DMS153 treated with DMSO at 0.1 percent for 48 hours (cell line): ENCODE results near the gene ROBO1.

Source experiments
- DNase-seq: peaks from one replicate; lab custom pipeline; 2025; ENCODE audit not compliant: unreplicated experiment; lab: John Stamatoyannopoulos, UW

ROBO1 gene

DNA sequence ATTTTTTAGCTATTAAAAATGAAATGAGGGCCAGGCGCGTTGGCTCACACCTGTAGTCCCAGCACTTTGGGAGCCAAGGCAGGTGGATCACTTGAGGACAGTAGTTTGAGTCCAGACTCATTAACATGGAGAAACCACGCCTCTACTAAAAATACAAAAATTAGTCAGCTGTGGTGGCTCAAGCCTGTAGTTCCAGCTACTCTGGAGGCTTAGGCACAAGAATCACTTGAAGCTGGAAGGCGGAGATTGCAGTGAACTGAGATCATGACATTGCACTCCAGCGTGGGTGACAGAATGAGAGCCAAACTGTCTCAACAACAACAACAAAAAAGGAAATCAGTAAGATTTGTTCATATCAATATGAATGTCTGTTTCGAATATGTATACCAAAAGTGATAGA is 517.1 kb downstream of the ROBO1 start:
- no peak for DNase-seq

DNA sequence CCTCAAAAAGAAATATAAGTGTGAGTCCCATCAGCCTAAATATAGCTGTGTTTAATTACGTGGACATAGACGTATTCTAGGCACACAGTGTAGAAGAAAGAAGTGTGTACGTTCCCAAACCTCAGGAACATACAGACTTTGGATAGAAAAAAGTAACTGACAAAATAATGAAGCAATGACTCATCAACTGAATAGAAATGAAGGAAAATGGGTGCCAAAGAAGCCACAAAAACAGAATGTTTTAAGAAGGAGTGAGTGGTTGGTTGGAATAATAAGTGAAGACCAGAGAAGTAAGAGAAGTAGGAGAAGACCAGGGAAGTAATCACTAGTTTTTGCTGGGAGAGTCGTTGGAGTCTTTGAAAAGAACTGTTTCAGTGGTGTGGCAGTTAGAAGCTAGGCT is 518.1 kb downstream of the ROBO1 start:
- DNase-seq: no peak

DNA sequence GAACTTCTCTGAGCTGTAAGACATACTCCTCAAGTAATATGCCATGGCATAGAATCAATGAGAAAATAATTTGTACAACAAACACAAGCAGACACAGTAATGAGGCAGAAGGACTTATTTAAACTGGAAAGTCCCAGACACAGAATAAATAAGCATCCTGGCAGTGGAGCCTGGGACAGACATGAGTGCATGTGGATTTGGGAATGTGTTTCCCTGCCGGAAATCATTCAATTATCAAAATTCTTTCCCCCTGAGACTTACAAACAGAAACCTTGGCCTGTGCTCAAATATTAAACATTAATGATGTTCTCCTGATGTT is 520.1 kb downstream of the ROBO1 start:
- DNase-seq: no peak

DNA sequence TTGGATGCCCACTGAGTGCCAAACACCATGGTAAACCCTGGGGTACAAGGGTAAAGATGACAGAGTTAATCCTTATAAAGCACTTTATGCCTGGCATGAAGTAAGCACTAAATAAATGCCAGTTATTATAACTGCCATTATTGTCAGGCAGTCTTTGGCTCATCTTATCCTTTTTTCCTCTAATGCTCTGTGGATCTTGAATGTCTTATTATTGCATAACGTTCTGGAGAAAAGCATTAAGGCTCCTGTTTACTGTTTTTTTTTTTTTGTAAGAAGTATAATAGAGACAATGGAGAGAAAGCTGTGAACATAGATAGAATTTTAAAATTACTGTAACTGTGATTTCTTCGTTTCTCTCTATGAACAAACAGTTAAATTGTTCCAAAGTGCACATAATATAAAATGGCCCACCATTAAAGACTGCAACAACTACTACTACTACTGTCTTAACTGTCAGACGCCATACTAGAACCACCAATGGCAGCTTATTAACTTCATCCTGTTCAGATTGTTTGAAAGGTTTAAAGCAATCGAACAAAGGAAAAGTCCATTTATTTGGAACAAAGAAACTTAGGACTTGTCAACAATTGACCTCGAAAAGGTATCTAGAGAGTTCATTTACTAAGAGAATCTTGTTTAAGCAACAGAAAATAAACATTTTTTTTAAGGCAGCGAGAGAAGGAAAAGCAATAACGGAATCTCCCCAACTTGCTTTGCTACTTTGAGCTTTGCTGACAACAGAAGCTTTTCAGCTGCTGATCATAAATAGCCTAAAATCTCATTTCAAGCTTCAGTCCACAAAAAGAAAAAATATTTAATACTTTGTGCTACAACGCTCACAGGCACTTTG is 520.7 kb downstream of the ROBO1 start:
- DNase-seq: no peak

DNA sequence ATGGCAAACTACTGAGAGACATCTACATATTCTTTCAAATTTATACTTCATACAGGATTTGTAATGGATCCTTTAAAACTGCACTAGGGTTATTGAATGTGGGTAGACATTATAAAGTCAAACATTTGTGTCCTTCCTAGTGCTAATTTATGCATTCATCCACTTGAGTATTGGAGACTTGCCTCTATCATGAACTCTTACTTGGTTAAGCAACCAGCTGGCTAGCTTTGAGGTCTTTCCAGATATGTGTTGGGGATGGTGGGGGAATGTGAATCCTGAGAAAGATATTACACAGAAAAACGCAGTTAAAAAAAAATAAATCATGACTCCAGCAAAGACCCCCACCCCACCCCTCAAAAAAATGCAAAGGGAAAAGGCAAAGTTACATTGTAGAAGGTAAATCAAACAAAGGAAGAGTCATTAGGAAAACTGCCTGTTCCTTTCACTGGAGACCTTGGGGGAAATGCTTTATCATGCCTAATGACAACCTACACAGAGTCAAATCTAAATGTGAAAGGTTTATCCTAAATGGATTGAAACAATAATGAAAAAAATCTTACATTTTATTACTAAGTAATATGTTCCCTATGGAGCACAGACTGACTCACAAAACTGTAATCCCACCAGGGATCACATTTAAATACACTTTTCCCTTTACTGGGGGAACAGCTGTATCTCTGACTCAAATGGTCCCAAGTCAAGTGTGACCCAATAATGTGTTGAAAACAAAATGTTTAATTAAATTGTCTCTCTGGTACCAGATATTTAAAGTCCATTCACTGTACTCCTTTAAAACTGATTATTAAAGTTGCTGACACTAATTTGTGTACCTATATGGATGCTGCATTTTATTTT is 522.3 kb downstream of the ROBO1 start:
- no peak for DNase-seq

DNA sequence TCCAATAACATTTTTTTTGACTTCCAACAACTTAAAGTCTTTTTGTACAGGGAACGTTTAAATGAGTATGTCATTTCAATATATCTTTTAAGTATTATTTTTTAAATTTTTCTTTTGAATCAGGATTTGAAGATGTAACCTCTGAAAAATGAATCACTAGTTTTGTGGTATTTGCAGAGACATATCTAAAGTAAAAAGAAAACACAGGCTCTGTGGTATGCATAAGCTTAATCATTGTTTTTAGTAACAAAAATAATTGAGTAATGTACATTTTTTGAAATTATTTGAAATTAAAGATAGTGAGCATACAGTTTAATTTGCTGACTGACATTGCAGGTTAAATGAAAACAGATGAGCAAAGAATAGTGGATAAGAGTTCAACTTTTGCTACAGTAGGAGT is 531.3 kb downstream of the ROBO1 start:
- DNase-seq: no peak

DNA sequence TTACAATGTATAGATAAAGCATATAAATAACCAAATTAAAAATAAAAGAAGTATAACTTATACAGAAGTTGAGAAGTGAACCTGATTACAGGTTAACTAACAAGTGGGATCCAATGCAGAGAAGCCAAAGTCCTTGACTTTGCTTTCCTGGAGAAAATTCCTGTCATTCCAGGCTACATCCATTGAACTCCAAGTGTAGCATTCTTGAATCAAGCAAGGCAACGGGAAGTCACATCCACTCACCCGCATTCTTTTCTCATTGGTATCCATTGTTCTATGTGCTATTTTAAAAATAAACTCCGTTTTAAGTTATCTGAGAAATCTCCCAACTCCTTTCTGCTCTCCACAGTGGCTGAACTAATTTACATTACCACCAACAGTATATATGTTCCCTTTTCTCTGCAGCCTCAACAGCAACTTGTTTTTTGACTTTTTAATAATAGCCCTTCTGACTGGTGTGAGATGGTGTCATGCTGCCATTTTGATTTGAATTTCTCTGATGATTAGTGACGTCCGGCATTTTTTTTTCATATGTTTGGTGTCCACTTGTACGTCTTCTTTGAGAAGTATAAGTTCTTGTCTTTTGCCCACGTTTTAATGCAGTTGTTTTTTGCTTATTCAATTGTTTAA is 534.3 kb downstream of the ROBO1 start:
- no peak for DNase-seq

DNA sequence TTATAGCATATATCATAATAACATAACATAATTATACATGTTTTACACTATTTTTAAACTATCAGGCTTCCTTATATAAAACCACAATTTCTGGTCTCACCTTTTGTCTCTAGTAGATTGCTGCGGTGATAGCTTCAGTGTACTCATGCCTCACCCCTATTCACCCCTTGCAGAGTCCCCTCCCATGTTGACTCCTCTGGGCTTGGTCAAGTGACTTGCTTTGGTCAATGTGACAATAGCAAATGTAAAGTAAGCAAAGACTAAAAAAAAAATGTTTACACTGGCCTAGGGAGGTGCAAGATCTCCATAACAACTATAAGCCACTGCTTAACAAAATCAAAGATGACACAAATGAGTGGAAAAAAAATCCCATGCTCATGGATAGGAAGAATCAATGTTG is 537.5 kb downstream of the ROBO1 start:
- no peak for DNase-seq

DNA sequence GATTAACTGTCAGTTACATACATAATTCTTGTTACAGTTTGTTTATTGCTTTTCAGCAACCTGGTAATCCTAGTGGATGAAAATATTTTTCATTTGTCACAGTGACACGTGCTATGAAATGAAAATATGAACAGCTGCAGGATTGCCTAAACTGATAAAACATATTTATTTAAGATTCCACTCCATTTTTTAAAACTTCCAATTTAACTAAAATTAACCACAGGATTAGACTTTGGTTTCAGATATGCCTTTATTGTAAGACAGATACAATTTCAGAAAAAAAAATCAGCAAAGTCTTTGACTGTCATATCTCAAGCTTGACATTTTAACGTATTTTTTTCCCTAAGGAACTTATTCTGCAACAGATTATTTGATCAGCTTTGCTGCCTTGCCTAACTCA is 550.7 kb downstream of the ROBO1 start:
- DNase-seq: no peak

DNA sequence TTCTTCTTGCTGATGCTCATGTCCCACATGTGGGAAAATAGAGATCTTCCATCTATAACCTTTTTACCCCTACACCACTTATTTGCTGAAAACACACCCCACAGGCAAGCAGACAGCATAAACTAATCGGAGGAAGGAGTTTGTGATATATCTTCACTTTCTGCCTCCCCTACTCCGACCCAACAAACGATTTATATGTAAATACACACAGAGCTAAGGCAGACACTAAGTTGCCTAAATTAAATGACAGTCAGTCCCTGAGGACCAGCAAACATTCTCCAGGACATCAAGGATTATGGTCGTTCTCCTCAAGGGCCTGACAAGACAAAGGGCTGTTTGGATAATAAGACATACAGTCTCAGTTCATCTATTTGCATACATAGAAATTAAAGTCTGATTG is 552.5 kb downstream of the ROBO1 start:
- DNase-seq: no peak

DNA sequence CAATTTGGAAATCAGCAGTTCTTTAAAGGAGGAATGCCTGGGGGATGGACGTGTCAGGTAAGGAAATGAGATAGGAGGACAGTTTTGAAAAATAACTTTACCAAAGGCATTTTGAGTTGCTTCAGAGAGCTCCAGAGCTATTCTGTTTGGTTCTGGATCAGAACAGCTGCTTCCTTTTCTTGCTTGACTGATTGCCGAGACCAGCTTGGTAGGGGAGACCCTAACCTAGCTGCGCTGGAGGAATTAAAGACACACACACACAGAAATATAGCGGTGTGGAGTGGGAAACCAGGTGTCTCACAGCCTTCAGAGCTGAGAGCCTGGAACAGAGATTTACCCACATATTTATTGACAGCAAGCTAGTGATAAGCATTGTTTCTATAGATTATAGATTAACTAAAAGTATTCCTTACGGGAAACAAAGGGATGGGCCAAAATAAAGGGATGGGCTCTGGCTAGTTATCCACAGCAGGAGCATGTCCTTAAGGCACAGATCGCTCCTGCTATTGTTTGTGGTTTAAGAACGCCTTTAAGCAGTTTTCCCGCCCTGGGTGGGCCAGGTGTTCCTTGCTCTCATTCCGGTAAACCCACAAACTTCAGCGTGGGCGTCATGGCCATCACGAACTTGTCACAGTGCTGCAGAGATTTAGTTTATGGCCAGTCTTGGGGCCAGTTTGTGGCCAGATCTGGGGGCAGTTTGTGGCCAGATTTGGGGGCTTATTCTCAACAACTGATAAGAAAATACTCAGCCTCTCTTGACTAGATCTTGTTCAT is 556.0 kb downstream of the ROBO1 start:
- no peak for DNase-seq

DNA sequence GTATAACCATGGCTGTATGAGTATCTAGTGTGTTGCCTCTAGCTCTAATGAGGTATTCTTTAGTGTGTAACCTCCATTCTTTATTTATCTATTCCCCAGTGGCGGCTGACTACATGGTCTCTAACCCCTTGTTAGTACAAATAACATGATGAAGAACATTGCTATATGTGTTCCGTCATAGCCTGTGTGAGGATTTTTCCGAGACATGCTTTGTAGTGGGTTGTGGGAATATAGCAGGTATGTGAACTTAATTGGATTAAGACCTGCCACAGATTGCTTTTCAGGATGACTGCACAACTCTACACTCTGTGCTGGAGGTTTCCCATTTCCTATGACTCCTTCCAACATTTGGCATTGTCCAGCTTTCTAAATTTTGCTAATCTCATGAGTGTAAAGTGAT is 563.4 kb downstream of the ROBO1 start:
- DNase-seq: no peak

DNA sequence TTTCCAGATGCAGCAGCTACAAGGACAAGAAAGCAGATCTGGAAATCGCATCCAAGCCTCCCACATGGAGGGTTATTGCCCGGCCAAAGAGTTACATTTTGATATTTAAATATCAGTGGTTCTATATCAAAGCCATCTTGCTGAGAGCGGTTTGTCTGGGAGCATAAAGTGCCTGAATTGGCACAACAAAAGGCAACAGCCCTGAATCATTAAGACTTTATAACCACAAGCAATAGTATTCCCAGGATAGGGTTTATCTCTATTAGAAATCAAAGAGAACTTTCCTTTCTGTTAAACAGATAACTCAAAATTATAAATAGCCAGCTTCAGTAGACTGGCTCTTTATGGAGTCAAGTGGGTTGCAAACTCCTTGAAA is 564.7 kb downstream of the ROBO1 start:
- no peak for DNase-seq

DNA sequence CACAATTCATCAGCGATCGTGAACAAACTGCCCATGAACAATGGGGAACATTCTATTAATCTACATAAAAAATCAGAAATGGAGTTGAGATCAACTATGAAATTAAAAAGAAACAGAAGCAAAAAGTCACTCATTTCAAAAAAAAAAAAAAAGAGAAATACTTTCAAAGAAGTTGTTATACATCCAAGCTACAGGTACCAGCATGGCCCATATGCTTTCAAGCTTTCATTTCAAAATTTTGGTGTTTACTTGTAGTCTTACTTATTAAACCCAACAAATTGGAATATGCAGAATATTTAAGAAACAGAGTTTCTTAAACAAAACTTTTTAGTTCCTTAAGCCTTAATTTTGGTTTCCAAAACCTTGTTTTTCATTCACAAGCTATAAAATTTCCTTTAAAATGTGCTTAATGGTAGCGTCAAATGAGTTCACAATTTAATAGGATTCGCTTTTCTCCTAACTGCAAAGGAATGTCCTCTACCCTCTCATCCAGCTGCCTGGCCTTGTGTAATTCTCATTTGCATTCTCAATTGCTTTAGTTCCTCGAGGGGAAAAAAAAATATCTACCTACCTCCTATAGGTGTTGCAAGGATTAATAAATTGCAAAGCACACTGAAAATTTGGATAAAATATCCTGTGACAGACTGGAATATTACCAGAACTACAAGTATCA is 565.2 kb downstream of the ROBO1 start:
- DNase-seq: no peak

DNA sequence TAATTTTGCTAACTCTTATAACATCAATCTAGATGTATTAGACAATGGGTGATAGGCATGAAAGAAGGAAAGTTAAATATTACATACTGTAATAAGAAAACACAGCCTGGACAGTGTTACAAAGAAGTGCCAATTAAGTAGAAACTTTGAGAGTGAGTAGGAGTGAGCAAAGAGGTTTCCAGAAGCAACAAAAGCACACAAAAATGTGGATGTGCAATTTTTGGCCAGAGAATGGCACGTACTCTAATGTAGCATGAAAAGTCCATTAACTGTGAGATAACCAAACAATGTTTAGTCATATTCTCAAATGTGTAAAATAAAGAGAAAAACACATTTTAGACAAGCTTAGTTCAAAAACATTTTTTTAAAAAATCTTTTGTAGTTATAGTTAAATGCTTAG is 567.3 kb downstream of the ROBO1 start:
- DNase-seq: no peak

DNA sequence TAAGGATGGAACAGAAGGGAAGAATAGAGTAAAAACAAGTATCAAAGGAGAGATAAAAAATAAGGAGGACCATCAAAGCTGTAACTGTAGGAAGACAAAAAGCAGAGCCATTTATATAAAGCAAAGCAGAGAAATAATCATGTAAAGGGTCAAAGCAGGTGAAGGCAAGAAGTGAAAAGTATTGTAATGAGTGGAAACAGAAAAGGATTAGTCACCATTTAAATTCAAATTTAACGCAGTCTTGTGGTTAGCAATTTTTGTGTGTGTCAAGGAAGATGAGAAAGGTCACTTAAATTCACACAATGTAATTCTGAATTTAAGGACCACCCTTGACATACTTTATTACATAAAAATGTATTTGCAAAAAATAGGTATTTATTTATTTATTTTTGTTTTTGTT is 567.8 kb downstream of the ROBO1 start:
- no peak for DNase-seq

DNA sequence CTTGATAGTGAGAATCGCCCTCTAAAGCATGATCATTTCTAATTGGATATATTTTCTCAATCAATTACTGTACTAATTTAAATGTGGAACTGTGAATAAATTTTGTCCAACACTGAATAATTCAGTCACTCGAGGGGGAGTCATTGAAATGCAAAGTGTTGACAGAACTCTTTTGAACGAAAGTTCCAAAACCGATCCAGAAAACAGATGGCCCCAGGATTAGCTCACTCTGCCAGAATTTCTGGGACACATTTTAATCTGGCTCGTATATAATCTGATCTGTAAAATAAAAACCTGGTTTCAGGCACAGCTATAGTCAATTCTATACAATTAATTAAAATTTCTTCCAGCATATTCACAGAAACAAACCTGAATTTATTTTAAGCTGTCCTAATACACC is 580.4 kb downstream of the ROBO1 start:
- no peak for DNase-seq

DNA sequence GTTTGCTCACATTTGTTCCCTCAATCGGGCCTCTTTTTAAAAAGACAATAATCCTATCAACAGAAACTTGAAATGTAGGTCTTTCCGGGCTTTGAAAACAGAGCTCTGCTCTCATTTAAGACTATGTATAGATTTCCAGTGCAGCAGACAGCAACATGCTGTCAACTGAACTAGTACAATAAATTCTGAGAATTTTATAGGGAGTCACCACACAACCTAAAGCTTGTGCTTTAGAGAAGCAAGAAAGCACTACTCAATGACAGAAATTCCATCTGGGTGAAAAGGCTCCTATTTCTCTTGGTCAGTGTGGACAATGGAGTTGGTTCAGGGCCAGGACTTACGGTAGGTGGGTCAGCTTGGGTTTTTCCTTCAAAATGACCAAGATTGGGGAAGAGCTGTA is 583.5 kb downstream of the ROBO1 start:
- no peak for DNase-seq

DNA sequence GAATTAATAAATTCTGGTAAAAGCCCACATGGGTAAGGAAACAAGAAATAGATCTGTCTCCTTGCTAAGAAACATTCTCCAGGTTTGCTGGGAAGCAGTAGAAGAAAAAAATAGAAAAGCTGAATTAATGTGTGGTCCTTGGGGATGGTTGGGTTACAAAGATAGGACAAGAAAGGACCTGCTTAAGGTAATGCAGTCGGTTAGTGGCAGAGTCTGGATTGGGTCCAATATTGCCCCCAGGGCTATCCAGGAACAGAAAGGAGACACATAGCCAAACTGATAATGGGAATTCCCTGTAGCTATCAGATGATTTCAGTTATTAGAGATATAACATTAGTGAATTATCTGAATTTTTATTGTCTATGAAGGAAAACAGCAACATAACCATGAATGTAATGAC is 584.3 kb downstream of the ROBO1 start:
- no peak for DNase-seq

DNA sequence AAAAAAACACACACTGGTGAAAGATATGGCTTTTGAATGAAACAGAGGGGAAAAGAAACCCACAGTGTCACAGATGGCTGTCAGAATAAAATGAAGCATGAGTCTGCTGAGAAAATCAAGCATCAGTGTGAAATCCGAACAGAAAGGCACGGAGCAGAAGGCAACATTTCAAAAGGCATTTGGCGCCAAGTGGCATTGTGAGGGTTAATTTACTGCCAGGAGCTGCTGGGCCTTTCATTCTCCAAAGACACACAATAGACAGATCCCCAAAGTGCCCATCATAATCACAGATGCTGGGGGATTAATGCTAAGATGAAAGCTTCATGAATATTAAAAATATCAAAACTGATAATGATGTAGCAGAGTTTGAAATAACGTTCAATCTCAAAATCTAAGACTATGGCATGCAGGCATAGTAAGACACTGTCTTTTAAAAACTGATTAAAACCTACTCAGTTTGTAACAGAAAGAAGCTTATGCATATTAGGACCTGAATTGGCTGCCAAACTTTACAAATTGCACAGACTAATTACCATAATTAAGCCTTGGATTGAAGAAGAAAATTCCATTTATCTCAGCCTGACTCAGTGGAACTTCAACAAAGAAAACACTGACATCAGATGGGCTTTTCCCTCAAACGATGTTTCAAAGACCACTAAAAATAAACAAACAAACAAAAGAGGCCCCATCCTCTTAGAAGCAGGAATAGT is 589.2 kb downstream of the ROBO1 start:
- DNase-seq: no peak
